ENCODE results near the gene OAF.

DNA sequence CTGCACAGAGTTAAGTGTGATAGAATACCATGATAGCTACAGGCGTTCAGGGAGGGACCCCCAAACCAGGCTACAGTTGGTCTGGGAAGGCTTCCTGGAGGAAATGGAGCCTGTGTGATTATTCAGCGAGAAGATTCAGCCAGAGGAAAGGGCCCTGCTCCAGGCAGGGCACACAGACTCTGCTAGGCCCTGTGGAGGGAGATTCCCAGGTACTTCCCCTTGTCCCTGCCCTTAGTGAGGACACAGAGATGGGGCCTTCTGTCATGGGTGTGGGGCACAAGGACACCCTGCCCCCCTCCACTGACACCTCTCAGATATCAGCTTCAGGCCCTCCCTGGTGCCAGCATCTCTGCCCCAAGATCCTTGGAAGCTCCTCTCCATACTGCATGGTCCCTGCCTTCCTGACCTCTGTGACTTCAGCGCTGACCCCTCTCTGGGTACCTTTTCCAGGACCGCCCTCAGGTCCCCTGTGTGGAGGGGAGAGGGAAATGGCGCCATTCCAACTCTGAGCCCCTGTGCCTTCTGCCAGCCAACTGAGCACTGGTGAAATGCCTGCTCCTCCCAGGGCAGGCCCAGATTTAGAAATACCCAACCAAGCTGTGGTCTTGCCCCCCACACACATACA, 16.5 kb downstream of the OAF start:
- TF ChIP-seq, protein P1, sequence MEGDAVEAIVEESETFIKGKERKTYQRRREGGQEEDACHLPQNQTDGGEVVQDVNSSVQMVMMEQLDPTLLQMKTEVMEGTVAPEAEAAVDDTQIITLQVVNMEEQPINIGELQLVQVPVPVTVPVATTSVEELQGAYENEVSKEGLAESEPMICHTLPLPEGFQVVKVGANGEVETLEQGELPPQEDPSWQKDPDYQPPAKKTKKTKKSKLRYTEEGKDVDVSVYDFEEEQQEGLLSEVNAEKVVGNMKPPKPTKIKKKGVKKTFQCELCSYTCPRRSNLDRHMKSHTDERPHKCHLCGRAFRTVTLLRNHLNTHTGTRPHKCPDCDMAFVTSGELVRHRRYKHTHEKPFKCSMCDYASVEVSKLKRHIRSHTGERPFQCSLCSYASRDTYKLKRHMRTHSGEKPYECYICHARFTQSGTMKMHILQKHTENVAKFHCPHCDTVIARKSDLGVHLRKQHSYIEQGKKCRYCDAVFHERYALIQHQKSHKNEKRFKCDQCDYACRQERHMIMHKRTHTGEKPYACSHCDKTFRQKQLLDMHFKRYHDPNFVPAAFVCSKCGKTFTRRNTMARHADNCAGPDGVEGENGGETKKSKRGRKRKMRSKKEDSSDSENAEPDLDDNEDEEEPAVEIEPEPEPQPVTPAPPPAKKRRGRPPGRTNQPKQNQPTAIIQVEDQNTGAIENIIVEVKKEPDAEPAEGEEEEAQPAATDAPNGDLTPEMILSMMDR (IDR thresholded peaks at IDR 0.05; ENCODE audit: low read depth, low read length, missing input control) = no peak
- TF ChIP-seq TAF1 (conservative IDR thresholded peaks at IDR 0.05) = no peak
- TF ChIP-seq SP1 (IDR thresholded peaks at IDR 0.05) = no peak
- TF ChIP-seq FOXA1 (IDR thresholded peaks at IDR 0.05) = no peak
- TF ChIP-seq, protein P2, sequence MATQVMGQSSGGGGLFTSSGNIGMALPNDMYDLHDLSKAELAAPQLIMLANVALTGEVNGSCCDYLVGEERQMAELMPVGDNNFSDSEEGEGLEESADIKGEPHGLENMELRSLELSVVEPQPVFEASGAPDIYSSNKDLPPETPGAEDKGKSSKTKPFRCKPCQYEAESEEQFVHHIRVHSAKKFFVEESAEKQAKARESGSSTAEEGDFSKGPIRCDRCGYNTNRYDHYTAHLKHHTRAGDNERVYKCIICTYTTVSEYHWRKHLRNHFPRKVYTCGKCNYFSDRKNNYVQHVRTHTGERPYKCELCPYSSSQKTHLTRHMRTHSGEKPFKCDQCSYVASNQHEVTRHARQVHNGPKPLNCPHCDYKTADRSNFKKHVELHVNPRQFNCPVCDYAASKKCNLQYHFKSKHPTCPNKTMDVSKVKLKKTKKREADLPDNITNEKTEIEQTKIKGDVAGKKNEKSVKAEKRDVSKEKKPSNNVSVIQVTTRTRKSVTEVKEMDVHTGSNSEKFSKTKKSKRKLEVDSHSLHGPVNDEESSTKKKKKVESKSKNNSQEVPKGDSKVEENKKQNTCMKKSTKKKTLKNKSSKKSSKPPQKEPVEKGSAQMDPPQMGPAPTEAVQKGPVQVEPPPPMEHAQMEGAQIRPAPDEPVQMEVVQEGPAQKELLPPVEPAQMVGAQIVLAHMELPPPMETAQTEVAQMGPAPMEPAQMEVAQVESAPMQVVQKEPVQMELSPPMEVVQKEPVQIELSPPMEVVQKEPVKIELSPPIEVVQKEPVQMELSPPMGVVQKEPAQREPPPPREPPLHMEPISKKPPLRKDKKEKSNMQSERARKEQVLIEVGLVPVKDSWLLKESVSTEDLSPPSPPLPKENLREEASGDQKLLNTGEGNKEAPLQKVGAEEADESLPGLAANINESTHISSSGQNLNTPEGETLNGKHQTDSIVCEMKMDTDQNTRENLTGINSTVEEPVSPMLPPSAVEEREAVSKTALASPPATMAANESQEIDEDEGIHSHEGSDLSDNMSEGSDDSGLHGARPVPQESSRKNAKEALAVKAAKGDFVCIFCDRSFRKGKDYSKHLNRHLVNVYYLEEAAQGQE (IDR thresholded peaks at IDR 0.05) = no peak
- TF ChIP-seq GABPA (IDR thresholded peaks at IDR 0.05 in 1 of 2, conservative IDR thresholded peaks at IDR 0.05 in 1 of 2) = no peak
- no peak for TF ChIP-seq RXRA (IDR thresholded peaks at IDR 0.05)
